ENCODE results near the gene CASP3.

Gene CASP3

DNA sequence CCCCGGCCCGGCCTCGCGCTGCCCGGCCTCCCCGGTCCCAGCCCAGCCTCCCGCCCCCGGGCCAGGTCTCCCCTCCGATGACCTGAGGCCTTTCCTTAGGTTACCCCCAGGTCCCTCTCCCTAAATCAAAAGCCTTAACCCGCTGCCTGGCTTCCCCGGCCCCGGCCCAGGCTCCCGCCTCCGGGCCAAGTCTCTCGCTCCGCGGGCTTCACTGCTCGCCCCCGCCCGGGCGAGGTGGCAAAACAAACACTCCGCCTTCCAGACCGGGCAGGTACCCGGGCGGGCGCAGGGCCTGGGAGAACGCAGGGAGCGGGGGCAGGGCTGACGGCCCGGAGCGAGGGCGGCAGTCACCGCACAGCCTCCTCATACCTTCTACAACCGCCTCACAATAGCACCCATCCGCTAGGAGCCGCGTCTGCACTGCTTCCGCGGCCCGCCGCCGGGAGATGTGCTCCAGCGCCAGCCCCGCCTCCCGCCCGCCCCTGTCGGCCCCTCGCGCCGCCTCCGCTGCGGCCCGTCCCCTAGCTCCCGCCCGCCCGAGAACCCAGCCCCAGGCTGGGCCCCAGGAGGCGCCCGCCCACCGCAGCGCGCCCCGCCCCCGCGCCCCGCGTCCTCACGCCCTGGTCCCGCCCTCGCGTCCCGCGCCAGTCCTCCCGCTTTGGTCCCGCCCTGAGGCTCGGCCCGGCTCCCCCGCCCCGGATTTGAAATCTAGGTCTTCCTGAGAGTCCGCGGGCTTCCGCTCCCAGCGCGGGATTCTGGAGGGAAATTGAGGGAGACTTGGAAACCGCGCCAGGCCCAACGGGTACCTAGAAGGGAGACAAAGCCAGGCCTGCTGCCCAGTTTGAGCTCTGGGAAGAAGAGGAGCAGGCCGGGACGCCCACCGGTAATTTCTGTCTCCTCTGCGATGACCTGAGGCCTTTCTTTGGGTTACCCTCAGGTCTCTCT is at the start of gene CASP3, which contains the start of gene PRIMPOL:
Gene CASP3, minus strand, starts transcription at position 422 of the 945 bp plus-strand sequence. CDS start 10,994 bp downstream, outside the sequence.
Gene PRIMPOL, plus strand, starts transcription at position 713 of the 945 bp plus-strand sequence. CDS start 7,403 bp downstream, outside the sequence.
- H3K36me3 ChIP-seq (ENCODE audit: insufficient read depth, insufficient read length, low read length) = peaks cover 15% of the 10 kb centered on the region
- H3K4me1 ChIP-seq (ENCODE audit: insufficient read depth, insufficient read length) = no peaks in the 10 kb centered on the region
- DNase-seq (ENCODE audit: low read depth, low spot score) = peak; percentile 81
- no peaks in the 10 kb centered on the region for H3K27me3 ChIP-seq (ENCODE audit: insufficient read depth, insufficient read length)
- TF ChIP-seq SUZ12 (IDR thresholded peaks at IDR 0.05; ENCODE audit: extremely low read depth, insufficient read depth, insufficient read length) (no peak), YY1 (IDR thresholded peaks at IDR 0.05; ENCODE audit: insufficient read depth, insufficient read length) (no peak), ZNF274 (IDR thresholded peaks at IDR 0.05; ENCODE audit: low read depth, low read length) (no peak)
- peak within 1 kb of the TSS; percentile 75 for H3K4me3 ChIP-seq (ENCODE audit: insufficient read length, low read depth)
- peak within 1 kb of the TSS; percentile 92 for H3K9ac ChIP-seq (ENCODE audit: insufficient read length, low read depth)
- no peaks in the 10 kb centered on the region for H3K9me3 ChIP-seq (ENCODE audit: insufficient read depth, low read length)

DNA sequence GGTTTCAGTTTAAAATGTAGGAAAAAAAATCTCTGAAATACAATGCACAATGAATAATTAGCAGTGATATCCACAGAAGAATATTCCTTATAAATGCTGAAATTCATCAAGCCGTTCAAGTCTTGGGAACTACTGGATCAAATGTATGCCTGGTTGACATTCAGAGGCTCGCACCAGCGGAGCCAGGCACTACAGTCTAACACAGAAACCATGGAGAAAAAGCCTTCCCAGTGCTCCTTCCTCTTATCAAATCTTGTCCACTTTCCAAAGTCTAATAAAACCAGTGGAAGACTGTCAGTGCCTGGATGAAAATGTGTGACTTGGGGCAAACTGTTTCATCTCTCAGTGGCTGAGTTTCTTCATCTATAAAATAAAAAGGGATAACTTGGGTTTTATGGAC is 48.7 kb upstream of the CASP3 start:
- Histone ChIP-seq H3K4me3 (ENCODE audit: insufficient read length, low read depth) (no peak overlapping the region), H3K27me3 (ENCODE audit: insufficient read depth, insufficient read length) (no peaks in the 10 kb centered on the region), H3K9ac (ENCODE audit: insufficient read length, low read depth) (no peak overlapping the region), H3K36me3 (ENCODE audit: insufficient read depth, insufficient read length, low read length) (peaks cover 66% of the 10 kb centered on the region), H3K4me1 (ENCODE audit: insufficient read depth, insufficient read length) (no peaks in the 10 kb centered on the region), H3K9me3 (ENCODE audit: insufficient read depth, low read length) (no peaks in the 10 kb centered on the region)
- TF ChIP-seq ZNF274 (IDR thresholded peaks at IDR 0.05; ENCODE audit: low read depth, low read length) (no peak), SUZ12 (IDR thresholded peaks at IDR 0.05; ENCODE audit: extremely low read depth, insufficient read depth, insufficient read length) (no peak), YY1 (IDR thresholded peaks at IDR 0.05; ENCODE audit: insufficient read depth, insufficient read length) (no peak)
- no peak for DNase-seq (ENCODE audit: low read depth, low spot score)

DNA sequence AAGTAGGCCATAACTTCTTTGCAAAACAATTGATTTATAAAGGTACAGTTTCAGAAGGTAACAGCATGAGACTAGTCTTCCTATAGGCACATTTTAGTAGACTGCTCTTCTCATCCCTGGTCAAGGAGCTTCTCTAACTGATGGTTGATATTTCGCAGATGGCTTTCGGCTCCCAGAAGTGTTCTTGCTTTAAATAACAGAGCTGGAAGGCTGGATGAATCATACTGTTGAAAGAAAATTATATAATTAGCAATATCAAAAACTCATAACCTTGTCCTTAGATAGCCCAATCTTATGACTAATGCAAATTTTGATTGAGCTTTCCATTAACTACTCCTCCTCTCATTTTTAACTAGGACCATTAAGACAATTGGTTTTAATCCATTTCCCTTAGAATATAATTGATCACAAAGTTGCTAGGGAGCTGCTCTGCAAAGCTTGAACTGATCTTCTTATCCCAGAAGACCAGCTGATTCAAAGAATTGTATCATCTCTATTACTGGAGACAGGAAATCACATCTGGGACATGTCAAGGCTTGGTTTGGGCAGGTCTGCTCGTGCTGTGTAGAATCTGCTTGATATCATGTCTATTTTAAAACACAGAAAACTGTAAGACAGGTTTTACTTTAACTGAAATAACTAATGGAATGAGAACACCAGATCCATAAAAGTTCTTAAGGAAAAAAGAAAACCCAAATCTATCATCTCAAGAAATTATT is 46.1 kb upstream of the CASP3 start:
- no peak for TF ChIP-seq YY1 (IDR thresholded peaks at IDR 0.05; ENCODE audit: insufficient read depth, insufficient read length)
- no peak for TF ChIP-seq ZNF274 (IDR thresholded peaks at IDR 0.05; ENCODE audit: low read depth, low read length)
- TF ChIP-seq SUZ12 (IDR thresholded peaks at IDR 0.05; ENCODE audit: extremely low read depth, insufficient read depth, insufficient read length) = no peak
- Histone ChIP-seq H3K27me3 (ENCODE audit: insufficient read depth, insufficient read length) (no peaks in the 10 kb centered on the region), H3K4me3 (ENCODE audit: insufficient read length, low read depth) (no peak overlapping the region), H3K4me1 (ENCODE audit: insufficient read depth, insufficient read length) (no peaks in the 10 kb centered on the region), H3K9me3 (ENCODE audit: insufficient read depth, low read length) (no peaks in the 10 kb centered on the region), H3K9ac (ENCODE audit: insufficient read length, low read depth) (no peak overlapping the region), H3K36me3 (ENCODE audit: insufficient read depth, insufficient read length, low read length) (peaks cover 45% of the 10 kb centered on the region)
- DNase-seq (ENCODE audit: low read depth, low spot score) = no peak

DNA sequence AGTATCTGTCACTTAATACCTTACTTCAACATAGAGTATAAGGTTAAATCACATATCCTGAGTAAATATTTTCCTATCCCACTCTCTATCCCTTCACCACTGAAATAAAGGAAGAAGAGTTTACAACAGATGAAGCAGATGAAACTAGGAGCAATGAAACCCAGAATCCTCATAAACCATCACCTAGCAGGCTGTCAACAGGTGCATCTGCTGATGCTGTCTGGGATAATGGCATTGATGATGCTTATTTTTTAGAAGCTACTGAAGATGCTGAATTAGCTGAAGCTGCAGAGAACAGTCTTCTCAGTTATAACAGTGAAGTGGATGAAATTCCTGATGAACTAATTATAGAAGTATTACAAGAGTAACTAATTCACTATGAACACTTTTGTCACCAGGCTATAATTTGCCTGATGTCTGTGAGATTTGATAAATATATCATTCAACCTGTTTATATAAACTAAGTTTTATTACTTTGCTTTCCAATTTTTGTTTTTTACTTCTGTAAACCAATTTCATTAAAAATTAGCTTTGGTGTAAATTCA is 45.2 kb upstream of the CASP3 start:
- Histone ChIP-seq H3K9ac (ENCODE audit: insufficient read length, low read depth) (no peak overlapping the region), H3K4me1 (ENCODE audit: insufficient read depth, insufficient read length) (no peaks in the 10 kb centered on the region), H3K9me3 (ENCODE audit: insufficient read depth, low read length) (no peaks in the 10 kb centered on the region), H3K36me3 (ENCODE audit: insufficient read depth, insufficient read length, low read length) (peaks cover 41% of the 10 kb centered on the region), H3K27me3 (ENCODE audit: insufficient read depth, insufficient read length) (no peaks in the 10 kb centered on the region), H3K4me3 (ENCODE audit: insufficient read length, low read depth) (no peak overlapping the region)
- no peak for DNase-seq (ENCODE audit: low read depth, low spot score)
- TF ChIP-seq ZNF274 (IDR thresholded peaks at IDR 0.05; ENCODE audit: low read depth, low read length) = no peak
- TF ChIP-seq SUZ12 (IDR thresholded peaks at IDR 0.05; ENCODE audit: extremely low read depth, insufficient read depth, insufficient read length) = no peak
- no peak for TF ChIP-seq YY1 (IDR thresholded peaks at IDR 0.05; ENCODE audit: insufficient read depth, insufficient read length)

DNA sequence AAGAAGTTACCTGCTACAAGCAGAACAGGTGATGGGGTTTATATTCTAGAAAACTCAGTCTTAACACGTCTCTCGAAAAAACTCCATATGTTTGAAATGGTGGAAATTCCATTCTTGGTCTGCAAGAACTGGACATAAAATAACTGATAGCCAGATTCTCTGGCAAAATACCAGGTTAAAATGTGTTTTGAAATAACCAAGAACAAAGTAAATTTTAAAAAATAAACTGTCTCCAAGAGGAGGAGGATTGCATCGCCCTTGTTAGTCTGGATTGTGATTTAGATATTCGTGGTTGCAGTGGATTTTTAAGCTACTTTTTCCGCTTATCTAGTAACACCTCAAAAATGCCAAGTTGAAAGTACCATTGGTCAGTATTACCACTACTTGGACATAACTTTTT is 43.8 kb upstream of the CASP3 start:
- Histone ChIP-seq H3K4me3 (ENCODE audit: insufficient read length, low read depth) (no peak overlapping the region), H3K9ac (ENCODE audit: insufficient read length, low read depth) (no peak overlapping the region), H3K9me3 (ENCODE audit: insufficient read depth, low read length) (no peaks in the 10 kb centered on the region), H3K4me1 (ENCODE audit: insufficient read depth, insufficient read length) (no peaks in the 10 kb centered on the region), H3K27me3 (ENCODE audit: insufficient read depth, insufficient read length) (no peaks in the 10 kb centered on the region), H3K36me3 (ENCODE audit: insufficient read depth, insufficient read length, low read length) (peaks cover 41% of the 10 kb centered on the region)
- no peak for TF ChIP-seq SUZ12 (IDR thresholded peaks at IDR 0.05; ENCODE audit: extremely low read depth, insufficient read depth, insufficient read length)
- TF ChIP-seq ZNF274 (IDR thresholded peaks at IDR 0.05; ENCODE audit: low read depth, low read length) = no peak
- no peak for TF ChIP-seq YY1 (IDR thresholded peaks at IDR 0.05; ENCODE audit: insufficient read depth, insufficient read length)
- DNase-seq (ENCODE audit: low read depth, low spot score) = no peak

GRCh38 chr4:184689681-184690080 is 40.4 kb upstream of the CASP3 start:
- TF ChIP-seq ZNF274 (IDR thresholded peaks at IDR 0.05; ENCODE audit: low read depth, low read length) (no peak), SUZ12 (IDR thresholded peaks at IDR 0.05; ENCODE audit: extremely low read depth, insufficient read depth, insufficient read length) (no peak), YY1 (IDR thresholded peaks at IDR 0.05; ENCODE audit: insufficient read depth, insufficient read length) (no peak)
- Histone ChIP-seq H3K4me3 (ENCODE audit: insufficient read length, low read depth) (no peak overlapping the region), H3K27me3 (ENCODE audit: insufficient read depth, insufficient read length) (no peaks in the 10 kb centered on the region), H3K9me3 (ENCODE audit: insufficient read depth, low read length) (no peaks in the 10 kb centered on the region), H3K9ac (ENCODE audit: insufficient read length, low read depth) (no peak overlapping the region), H3K4me1 (ENCODE audit: insufficient read depth, insufficient read length) (no peaks in the 10 kb centered on the region), H3K36me3 (ENCODE audit: insufficient read depth, insufficient read length, low read length) (peaks cover 14% of the 10 kb centered on the region)
- no peak for DNase-seq (ENCODE audit: low read depth, low spot score)

All from NT2/D1 (cell line).